K562 (cell line): ENCODE results near the gene OR5AC2. TPM values are rescaled to one million over a fixed set of nuclear protein-coding genes. Genes with fewer than 3 reads are reported as not detected.

Source experiments
- ATAC-seq: fragments of 200-7000 bp; cut with Tn5 transposase; 3 replicates; pipeline ENCODE4 v1.9.1; 2020; ENCODE audit warnings: moderate library complexity
- BruUV-seq: library from RNA; stranded (reverse); fragments of 400-500 nt; replicated peaks from 2 replicates; lab custom pipeline; 2021; lab: Mats Ljungman, UMichigan
- CTCF ChIA-PET: fragments of 300-600 bp; formaldehyde crosslinking; extraction: SDS; loops from one replicate; lab custom pipeline; 2021; ENCODE audit warnings: low intra/inter-chr PET ratio; lab: Yijun Ruan, JAX
- POLR2A ChIA-PET: fragments of 300-600, 350-650 bp; sonication (Branson Sonifier 250); formaldehyde crosslinking; extraction: SDS; loops from one replicate; lab custom pipeline; 2021; ENCODE audit warnings: antibody characterized with exemption, inconsistent platforms; lab: Yijun Ruan, JAX
- DNase-seq, 4 experiments: peaks; one replicate each; pipeline versions ENCODE4 v3.0.0 to v3.0.0-alpha.2; 2011 to 2018; ENCODE audit warnings: low spot score in 3 of 4, mixed read lengths in 3 of 4; ENCODE audit errors: extremely low read depth in 1 of 4
- FAIRE-seq: peaks from 2 replicates; lab custom pipeline; 2011; peaks lifted over from hg19 to GRCh38; lab: Jason Lieb, UNC
- H2AFZ ChIP-seq: 2 replicates; pipeline ENCODE4 v1.6.0; 2011; ENCODE audit warnings: low read depth, low read length, control low read depth, inconsistent platforms
- H3K27ac ChIP-seq: fragments of 200-600 bp; 3 replicates; pipeline ENCODE4 v1.8.0; 2011; ENCODE audit warnings: low read depth, mild to moderate bottlenecking, control low read depth, inconsistent platforms, low read length, moderate library complexity, mixed read lengths; ENCODE audit errors: extremely low read depth
- H3K27me3 ChIP-seq, 2 experiments: fragments of 300-600 bp in 1 of 2; 2 replicates in 1 of 2; 3 replicates in 1 of 2; pipeline versions ENCODE4 v1.6.0 to v1.8.0; 2011; ENCODE audit warnings: inconsistent platforms in 2 of 2, low read length in 2 of 2, mild to moderate bottlenecking in 1 of 2, mixed read lengths in 1 of 2, moderate library complexity in 1 of 2; ENCODE audit not compliant: control insufficient read depth in 2 of 2, insufficient read depth in 2 of 2
- H3K36me3 ChIP-seq: fragments of 300-600 bp; 3 replicates; pipeline ENCODE4 v1.8.0; 2011; ENCODE audit warnings: mild to moderate bottlenecking, low read length, inconsistent platforms; ENCODE audit not compliant: control insufficient read depth, insufficient read depth
- H3K4me1 ChIP-seq, 2 experiments: fragments of 200-600 bp in 1 of 2; replicated peaks in 1 of 2; 2 replicates in 1 of 2; 3 replicates in 1 of 2; pipeline versions ENCODE4 v1.5.1 to v1.8.0; 2011; ENCODE audit warnings: inconsistent platforms in 2 of 2, low read length in 2 of 2, mild to moderate bottlenecking in 1 of 2, mixed read lengths in 1 of 2, moderate library complexity in 1 of 2; ENCODE audit not compliant: control insufficient read depth in 2 of 2, insufficient read depth in 2 of 2
- H3K4me2 ChIP-seq: 2 replicates; pipeline ENCODE4 v1.6.1; 2011; ENCODE audit warnings: low read length, control low read depth, inconsistent platforms, mixed read lengths; ENCODE audit not compliant: insufficient read depth
- H3K4me3 ChIP-seq: fragments of 200-600 bp; sonication (generic), shearing (Covaris generic); 2 replicates; pipeline ENCODE4 v1.5.1; 2016; ENCODE audit warnings: control low read depth, inconsistent platforms
- H3K79me2 ChIP-seq: fragments of 200-600 bp; 3 replicates; pipeline ENCODE4 v1.8.0; 2011; ENCODE audit warnings: low read length, inconsistent platforms; ENCODE audit not compliant: control insufficient read depth, insufficient read depth
- H3K9ac ChIP-seq, 2 experiments: 2 replicates each; pipeline versions ENCODE4 v1.6.0 to v1.6.1; 2011; ENCODE audit warnings: low read depth in 2 of 2, low read length in 2 of 2, control low read depth in 1 of 2, inconsistent platforms in 1 of 2, mild to moderate bottlenecking in 1 of 2, mixed read lengths in 1 of 2; ENCODE audit not compliant: insufficient read depth in 1 of 2
- H3K9me1 ChIP-seq: one replicate; pipeline ENCODE4 v1.6.0; 2011; ENCODE audit warnings: inconsistent platforms, mild to moderate bottlenecking, low read length, moderate library complexity; ENCODE audit not compliant: control insufficient read depth, insufficient read depth
- H3K9me3 ChIP-seq: replicated peaks from 2 replicates; pipeline ENCODE4 v1.5.1; 2011; ENCODE audit warnings: low read depth, low read length, inconsistent platforms; ENCODE audit not compliant: control insufficient read depth, insufficient read depth
- H4K20me1 ChIP-seq: replicated peaks from 2 replicates; pipeline ENCODE4 v1.6.1; 2011; ENCODE audit warnings: low read length, inconsistent platforms, mixed read lengths; ENCODE audit not compliant: control insufficient read depth, insufficient read depth
- HOMEZ ChIP-seq: fragments of 250-450 bp; sonication (Bioruptor Pico); IDR thresholded peaks from 2 replicates; pipeline ENCODE4 v1.4.0; 2020; ENCODE audit warnings: mild to moderate bottlenecking, moderate library complexity
- KHSRP ChIP-seq: fragments of 450-650 bp; IDR thresholded peaks from 2 replicates; pipeline ENCODE4 v1.6.1; 2017
- LCOR ChIP-seq: sonication (generic); formaldehyde crosslinking; IDR thresholded peaks from 2 replicates; pipeline ENCODE4 v1.8.0; 2022; ENCODE audit warnings: mild to moderate bottlenecking, missing genetic modification reagents
- NCOA1 ChIP-seq: fragments of 450-650 bp; IDR thresholded peaks from 2 replicates; pipeline ENCODE4 v1.6.1; 2016; ENCODE audit warnings: low read depth
- PHB ChIP-seq: fragments of 250-450 bp; sonication (Bioruptor Pico); IDR thresholded peaks from 2 replicates; pipeline ENCODE4 v1.5.0; 2021
- RCOR1 ChIP-seq, 2 experiments: IDR thresholded peaks; 2 replicates each; pipeline ENCODE4 v1.6.1; 2012; ENCODE audit warnings: low read depth in 2 of 2, low read length in 2 of 2, borderline replicate concordance in 1 of 2, improper control_type of control experiment in 1 of 2
- TCFL5 ChIP-seq: fragments of 250-450 bp; sonication (Bioruptor Pico); conservative IDR thresholded peaks from 2 replicates; pipeline ENCODE4 v1.6.1; 2021; ENCODE audit warnings: mild to moderate bottlenecking, moderate library complexity, matching md5 sums
- XRCC3 ChIP-seq: fragments of 450-650 bp; IDR thresholded peaks from 2 replicates; pipeline ENCODE4 v1.6.1; 2017; ENCODE audit warnings: mild to moderate bottlenecking, moderate library complexity
- ZBTB9 ChIP-seq: fragments of 450-650 bp; formaldehyde crosslinking; IDR thresholded peaks from 2 replicates; pipeline ENCODE4 v1.4.0; 2020; ENCODE audit warnings: mild to moderate bottlenecking, moderate library complexity
- WGBS: fragments of 100-300 bp; shearing (Covaris generic); methylation state at CpG from one replicate; pipeline ENCODE4 v1.1.6; 2016; ENCODE audit warnings: low coverage, mixed read lengths; ENCODE audit not compliant: insufficient coverage; ENCODE audit errors: missing lambda C conversion rate; 5-methylcytosine and 5-hydroxymethylcytosine counted together
- in situ Hi-C: fragments of 300-500 bp; cut with MboI; formaldehyde crosslinking; loops from 4 replicates; pipeline ENCODE4 v1.15.0; 2018; ENCODE audit warnings: inconsistent platforms, mixed read lengths
- intact Hi-C: fragments of 100-400 bp; cut with micrococcal nuclease; formaldehyde crosslinking; loops from 2 replicates; pipeline ENCODE4 v1.14.2; 2022
- polyA plus RNA-seq, 8 experiments: library from polyadenylated mRNA; depleted of rRNA in 4 of 8; stranded (reverse) in 5 of 8; unstranded in 3 of 8; fragments of >200 nt; fragmentation: Nextera tagmentation in 2 of 8; fragmentation: Illumina TruSeq in 1 of 8; extraction: Ambion mirVana in 2 of 8; extraction: Trizol in 1 of 8; gene quantifications; 2 replicates each; pipeline versions ENCODE4 v1.2.1 to v1.2.3, GENCODE V29; 2011 to 2014; ENCODE audit warnings: inconsistent platforms in 1 of 8, missing spikeins in 1 of 8
- total RNA-seq, 7 experiments: library from RNA; depleted of rRNA in 6 of 7; stranded (reverse); fragments of >200 nt in 6 of 7; fragmentation: Illumina TruSeq in 2 of 7; extraction: Trizol in 2 of 7; gene quantifications; 2 replicates each; pipeline versions ENCODE4 v1.2.1 to v1.2.3, GENCODE V29; 2011 to 2021; ENCODE audit warnings: low replicate concordance in 1 of 7
- TF ChIP-seq, protein P1 (sequence below), 3 experiments: IDR thresholded peaks in 2 of 3; conservative IDR thresholded peaks in 1 of 3; 2 replicates each; pipeline ENCODE4 v1.5.1; 2011 to 2012; ENCODE audit warnings: low read length in 3 of 3, mild to moderate bottlenecking in 3 of 3, control low read depth in 2 of 3, improper control_type of control experiment in 1 of 3, inconsistent platforms in 1 of 3, low read depth in 1 of 3, mixed read lengths in 1 of 3, moderate library complexity in 1 of 3; ENCODE audit not compliant: insufficient read depth in 2 of 3
- TF ChIP-seq, protein P2 (sequence below): fragments of 150-350 bp; IDR thresholded peaks from 2 replicates; pipeline ENCODE4 v1.6.1; 2014; ENCODE audit warnings: low read depth, mild to moderate bottlenecking, low read length, borderline replicate concordance
- TF ChIP-seq, protein P3 (sequence below): fragments of 450-650 bp; IDR thresholded peaks from 2 replicates; pipeline ENCODE4 v1.6.1; 2014; ENCODE audit warnings: low read depth, mild to moderate bottlenecking, moderate library complexity, borderline replicate concordance

OR5AC2 gene
- total and polyA plus RNA-seq, 9 of the 15 experiments (the other 6 are each of a cell fraction or from before 2014, with no cell fraction given) = not detected

DNA sequence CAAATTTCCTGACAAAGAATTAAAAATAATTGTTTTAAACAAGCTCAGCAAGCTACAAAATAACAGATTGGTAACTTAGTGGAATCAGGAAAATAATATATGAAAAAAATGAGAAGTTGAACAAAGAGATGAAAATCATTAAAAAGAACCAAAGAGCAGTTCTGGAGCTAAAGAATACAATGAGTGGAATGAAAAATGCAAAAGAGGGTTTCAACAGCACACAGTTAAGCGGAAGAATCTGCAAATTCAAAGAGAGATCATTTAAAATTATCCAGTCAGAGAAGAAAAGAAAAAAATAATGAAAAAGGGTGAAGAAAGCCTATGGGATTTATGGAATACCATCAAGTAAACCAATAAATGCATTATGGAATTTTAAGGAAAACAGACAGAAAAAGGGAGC, 45.6 kb upstream of the OR5AC2 start:
- intact Hi-C loops = no loop called here
- Histone ChIP-seq H4K20me1 (no peaks in the 10 kb centered on the region), H3K27me3 (no peaks in the 10 kb centered on the region), H2AFZ (no peak overlapping the region), H3K9me1 (no peaks in the 10 kb centered on the region), H3K9me3 (no peaks in the 10 kb centered on the region), H3K79me2 (no peaks in the 10 kb centered on the region), H3K27ac (no peak overlapping the region), H3K9ac (no peak overlapping the region), H3K36me3 (no peaks in the 10 kb centered on the region), H3K4me3 (no peak overlapping the region), H3K4me1 (no peaks in the 10 kb centered on the region), H3K4me2 (no peak overlapping the region)
- DNase-seq (no peak), ATAC-seq (no peak), FAIRE-seq (no peak)
- WGBS = 0% methylated on average over 1 of the region's 1 CpG
- in situ Hi-C loops = loop anchor here (5.0 to 25.0 kb wide), 2 partner anchors 291 to 771 kb away; no protein-coding TSS in a partner anchor
- POLR2A ChIA-PET = no interaction called here
- no TSS peak for BruUV-seq
- CTCF ChIA-PET = no interaction called here
- TF ChIP-seq NCOA1 (no peak), XRCC3 (no peak), KHSRP (no peak), PHB (CRISPR knock-in tag) (no peak), TCFL5 (CRISPR knock-in tag) (no peak), RCOR1 (IDR thresholded peaks at IDR 0.05; ENCODE audit: borderline replicate concordance in 1 of 2, low read depth in 2 of 2, low read length in 2 of 2) (no peak), ZBTB9 (CRISPR knock-in tag) (no peak), LCOR (CRISPR knock-in tag) (no peak), HOMEZ (no peak)
- TF ChIP-seq, protein P1, sequence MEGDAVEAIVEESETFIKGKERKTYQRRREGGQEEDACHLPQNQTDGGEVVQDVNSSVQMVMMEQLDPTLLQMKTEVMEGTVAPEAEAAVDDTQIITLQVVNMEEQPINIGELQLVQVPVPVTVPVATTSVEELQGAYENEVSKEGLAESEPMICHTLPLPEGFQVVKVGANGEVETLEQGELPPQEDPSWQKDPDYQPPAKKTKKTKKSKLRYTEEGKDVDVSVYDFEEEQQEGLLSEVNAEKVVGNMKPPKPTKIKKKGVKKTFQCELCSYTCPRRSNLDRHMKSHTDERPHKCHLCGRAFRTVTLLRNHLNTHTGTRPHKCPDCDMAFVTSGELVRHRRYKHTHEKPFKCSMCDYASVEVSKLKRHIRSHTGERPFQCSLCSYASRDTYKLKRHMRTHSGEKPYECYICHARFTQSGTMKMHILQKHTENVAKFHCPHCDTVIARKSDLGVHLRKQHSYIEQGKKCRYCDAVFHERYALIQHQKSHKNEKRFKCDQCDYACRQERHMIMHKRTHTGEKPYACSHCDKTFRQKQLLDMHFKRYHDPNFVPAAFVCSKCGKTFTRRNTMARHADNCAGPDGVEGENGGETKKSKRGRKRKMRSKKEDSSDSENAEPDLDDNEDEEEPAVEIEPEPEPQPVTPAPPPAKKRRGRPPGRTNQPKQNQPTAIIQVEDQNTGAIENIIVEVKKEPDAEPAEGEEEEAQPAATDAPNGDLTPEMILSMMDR (IDR thresholded peaks at IDR 0.05 in 2 of 3, conservative IDR thresholded peaks at IDR 0.05 in 1 of 3; ENCODE audit: insufficient read depth in 2 of 3, low read depth in 1 of 3, low read length in 3 of 3) = no peak
- TF ChIP-seq, protein P2, sequence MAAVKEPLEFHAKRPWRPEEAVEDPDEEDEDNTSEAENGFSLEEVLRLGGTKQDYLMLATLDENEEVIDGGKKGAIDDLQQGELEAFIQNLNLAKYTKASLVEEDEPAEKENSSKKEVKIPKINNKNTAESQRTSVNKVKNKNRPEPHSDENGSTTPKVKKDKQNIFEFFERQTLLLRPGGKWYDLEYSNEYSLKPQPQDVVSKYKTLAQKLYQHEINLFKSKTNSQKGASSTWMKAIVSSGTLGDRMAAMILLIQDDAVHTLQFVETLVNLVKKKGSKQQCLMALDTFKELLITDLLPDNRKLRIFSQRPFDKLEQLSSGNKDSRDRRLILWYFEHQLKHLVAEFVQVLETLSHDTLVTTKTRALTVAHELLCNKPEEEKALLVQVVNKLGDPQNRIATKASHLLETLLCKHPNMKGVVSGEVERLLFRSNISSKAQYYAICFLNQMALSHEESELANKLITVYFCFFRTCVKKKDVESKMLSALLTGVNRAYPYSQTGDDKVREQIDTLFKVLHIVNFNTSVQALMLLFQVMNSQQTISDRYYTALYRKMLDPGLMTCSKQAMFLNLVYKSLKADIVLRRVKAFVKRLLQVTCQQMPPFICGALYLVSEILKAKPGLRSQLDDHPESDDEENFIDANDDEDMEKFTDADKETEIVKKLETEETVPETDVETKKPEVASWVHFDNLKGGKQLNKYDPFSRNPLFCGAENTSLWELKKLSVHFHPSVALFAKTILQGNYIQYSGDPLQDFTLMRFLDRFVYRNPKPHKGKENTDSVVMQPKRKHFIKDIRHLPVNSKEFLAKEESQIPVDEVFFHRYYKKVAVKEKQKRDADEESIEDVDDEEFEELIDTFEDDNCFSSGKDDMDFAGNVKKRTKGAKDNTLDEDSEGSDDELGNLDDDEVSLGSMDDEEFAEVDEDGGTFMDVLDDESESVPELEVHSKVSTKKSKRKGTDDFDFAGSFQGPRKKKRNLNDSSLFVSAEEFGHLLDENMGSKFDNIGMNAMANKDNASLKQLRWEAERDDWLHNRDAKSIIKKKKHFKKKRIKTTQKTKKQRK = no peak
- TF ChIP-seq, protein P3, sequence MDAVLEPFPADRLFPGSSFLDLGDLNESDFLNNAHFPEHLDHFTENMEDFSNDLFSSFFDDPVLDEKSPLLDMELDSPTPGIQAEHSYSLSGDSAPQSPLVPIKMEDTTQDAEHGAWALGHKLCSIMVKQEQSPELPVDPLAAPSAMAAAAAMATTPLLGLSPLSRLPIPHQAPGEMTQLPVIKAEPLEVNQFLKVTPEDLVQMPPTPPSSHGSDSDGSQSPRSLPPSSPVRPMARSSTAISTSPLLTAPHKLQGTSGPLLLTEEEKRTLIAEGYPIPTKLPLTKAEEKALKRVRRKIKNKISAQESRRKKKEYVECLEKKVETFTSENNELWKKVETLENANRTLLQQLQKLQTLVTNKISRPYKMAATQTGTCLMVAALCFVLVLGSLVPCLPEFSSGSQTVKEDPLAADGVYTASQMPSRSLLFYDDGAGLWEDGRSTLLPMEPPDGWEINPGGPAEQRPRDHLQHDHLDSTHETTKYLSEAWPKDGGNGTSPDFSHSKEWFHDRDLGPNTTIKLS = no peak
